AG04450 (cell line): ENCODE results near the gene MAD1L1. TPM values are rescaled to one million over a fixed set of nuclear protein-coding genes. Genes with fewer than 3 reads are reported as not detected.
"Not testable (repeated sequence)": the region's sequence is repeated elsewhere in the genome, so short reads cannot be mapped to it uniquely, and the experiment has no call there.

ENCODE experiments used
- CTCF ChIA-PET: fragments of 300-600, 350-600 bp; formaldehyde crosslinking; extraction: SDS; loops from one replicate; lab custom pipeline; 2022; ENCODE audit warnings: antibody characterized with exemption, inconsistent platforms; lab: Charles Lee
- POLR2A ChIA-PET: fragments of 350-600 bp; formaldehyde crosslinking; extraction: SDS; loops from one replicate; lab custom pipeline; 2021; ENCODE audit warnings: antibody characterized with exemption, inconsistent platforms; lab: Yijun Ruan, JAX
- DNase-seq: peaks from one replicate; pipeline ENCODE4 v3.0.0-alpha.2; 2011; ENCODE audit warnings: low read depth, low spot score
- H3K27ac ChIP-seq: one replicate; pipeline ENCODE4 v1.5.1; 2012; ENCODE audit warnings: low read depth, low read length, control low read depth
- H3K27me3 ChIP-seq: one replicate; pipeline ENCODE4 v1.6.0; 2012; ENCODE audit warnings: low read length; ENCODE audit not compliant: control insufficient read depth, insufficient read depth
- H3K4me3 ChIP-seq: 2 replicates; pipeline ENCODE4 v1.5.1; 2011; ENCODE audit warnings: mild to moderate bottlenecking, low read depth, low read length, control low read depth
- H3K9me3 ChIP-seq: 2 replicates; pipeline ENCODE4 v1.5.1; 2012; ENCODE audit warnings: low read length; ENCODE audit not compliant: control insufficient read depth, insufficient read depth
- polyA plus RNA-seq: library from polyadenylated mRNA; depleted of rRNA; stranded (reverse); fragments of >200 nt; gene quantifications from 2 replicates; pipeline ENCODE4 v1.2.3, GENCODE V29; 2011
- TF ChIP-seq, protein P1 (sequence below): IDR thresholded peaks from 2 replicates; pipeline ENCODE4 v1.5.1; 2011; ENCODE audit warnings: low read depth, low read length, control low read depth, inconsistent platforms

The MAD1L1 gene
- polyA plus RNA-seq, 1 experiment, result 11.9 TPM

GRCh38 chr7:1829668-1830067 lies 403.1 kb downstream of the MAD1L1 start:
- POLR2A ChIA-PET, CTCF ChIA-PET, DNase-seq, H3K4me3 ChIP-seq, H3K27ac ChIP-seq, H3K9me3 ChIP-seq, H3K27me3 ChIP-seq: not testable (repeated sequence)

DNA sequence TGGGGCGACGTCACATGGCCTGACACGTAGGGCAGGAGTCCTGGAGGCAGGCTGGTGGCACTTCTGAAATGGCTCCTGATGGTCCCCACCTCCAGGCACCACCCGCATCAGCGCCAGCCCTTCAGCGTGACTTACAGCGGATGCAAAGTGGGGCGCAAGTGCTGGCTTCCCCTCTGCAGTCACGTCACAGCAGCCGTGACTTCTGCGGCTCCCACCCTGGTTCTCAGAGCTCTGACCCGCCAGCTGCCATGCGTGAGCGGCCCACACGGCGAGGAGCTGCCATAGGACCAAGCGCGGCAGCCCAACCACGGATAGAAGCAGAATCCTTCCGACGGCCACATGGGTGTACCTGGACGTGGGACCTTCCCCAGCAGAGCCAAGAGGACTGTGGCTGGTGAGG lies 403.6 kb downstream of the MAD1L1 start:
- POLR2A ChIA-PET, result no interaction called here
- H3K4me3 ChIP-seq, result no peak overlapping the region

DNA sequence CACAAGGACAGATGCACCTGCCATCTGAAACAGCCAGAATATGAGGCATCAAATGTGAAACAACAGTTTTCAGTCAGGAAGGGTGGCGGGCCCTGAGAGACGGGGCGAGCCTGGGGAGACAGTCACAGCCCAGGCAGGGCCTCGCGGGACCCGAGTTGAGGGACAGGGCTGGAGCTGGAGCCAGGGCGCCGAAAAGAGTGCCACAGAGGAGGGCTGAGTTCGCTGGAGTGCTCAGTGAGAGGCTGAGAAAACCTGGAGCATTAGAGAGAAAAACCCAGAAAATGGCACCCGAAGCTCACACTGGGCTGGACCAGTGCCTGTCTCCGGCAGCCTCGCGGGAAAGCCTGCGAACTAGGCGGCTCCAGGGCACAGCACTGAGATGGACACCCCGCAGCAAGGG lies 404.6 kb downstream of the MAD1L1 start:
- CTCF ChIA-PET, H3K4me3 ChIP-seq, H3K9me3 ChIP-seq: not testable (repeated sequence)

More for the DNA sequence above, 403.6 kb downstream of the MAD1L1 start:
- Histone ChIP-seq H3K9me3 (peaks cover 7% of the 10 kb centered on the region), H3K27me3 (no peaks in the 10 kb centered on the region), H3K27ac (no peak overlapping the region)
- CTCF ChIA-PET, result no interaction called here
- TF ChIP-seq, protein P1, sequence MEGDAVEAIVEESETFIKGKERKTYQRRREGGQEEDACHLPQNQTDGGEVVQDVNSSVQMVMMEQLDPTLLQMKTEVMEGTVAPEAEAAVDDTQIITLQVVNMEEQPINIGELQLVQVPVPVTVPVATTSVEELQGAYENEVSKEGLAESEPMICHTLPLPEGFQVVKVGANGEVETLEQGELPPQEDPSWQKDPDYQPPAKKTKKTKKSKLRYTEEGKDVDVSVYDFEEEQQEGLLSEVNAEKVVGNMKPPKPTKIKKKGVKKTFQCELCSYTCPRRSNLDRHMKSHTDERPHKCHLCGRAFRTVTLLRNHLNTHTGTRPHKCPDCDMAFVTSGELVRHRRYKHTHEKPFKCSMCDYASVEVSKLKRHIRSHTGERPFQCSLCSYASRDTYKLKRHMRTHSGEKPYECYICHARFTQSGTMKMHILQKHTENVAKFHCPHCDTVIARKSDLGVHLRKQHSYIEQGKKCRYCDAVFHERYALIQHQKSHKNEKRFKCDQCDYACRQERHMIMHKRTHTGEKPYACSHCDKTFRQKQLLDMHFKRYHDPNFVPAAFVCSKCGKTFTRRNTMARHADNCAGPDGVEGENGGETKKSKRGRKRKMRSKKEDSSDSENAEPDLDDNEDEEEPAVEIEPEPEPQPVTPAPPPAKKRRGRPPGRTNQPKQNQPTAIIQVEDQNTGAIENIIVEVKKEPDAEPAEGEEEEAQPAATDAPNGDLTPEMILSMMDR, result no peak
- no peak for DNase-seq

DNA sequence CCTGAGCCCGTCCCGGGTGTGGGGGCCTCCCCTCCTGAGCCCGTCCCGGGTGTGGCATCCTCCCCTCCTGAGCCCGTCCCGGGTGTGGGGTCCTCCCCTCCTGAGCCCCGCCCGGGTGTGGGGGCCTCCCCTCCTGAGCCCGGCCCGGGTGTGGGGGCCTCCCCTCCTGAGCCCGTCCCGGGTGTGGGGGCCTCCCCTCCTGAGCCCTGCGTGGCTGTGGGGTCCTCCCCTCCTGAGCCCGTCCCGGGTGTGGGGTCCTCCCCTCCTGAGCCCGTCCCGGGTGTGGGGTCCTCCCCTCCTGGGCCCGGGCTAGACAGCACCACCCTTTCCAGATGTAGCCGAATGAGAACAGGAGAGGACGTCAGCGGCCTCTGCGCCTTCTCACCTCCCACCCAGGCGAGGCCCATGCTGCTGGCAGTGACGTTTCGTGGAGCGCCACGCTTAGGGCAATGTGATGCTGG lies 405.2 kb downstream of the MAD1L1 start:
- CTCF ChIA-PET, H3K27me3 ChIP-seq, POLR2A ChIA-PET, DNase-seq, H3K9me3 ChIP-seq, H3K4me3 ChIP-seq, H3K27ac ChIP-seq: not testable (repeated sequence)

More for the DNA sequence above, 404.6 kb downstream of the MAD1L1 start:
- DNase-seq, H3K27ac ChIP-seq, POLR2A ChIA-PET, H3K27me3 ChIP-seq: not testable (repeated sequence)

DNA sequence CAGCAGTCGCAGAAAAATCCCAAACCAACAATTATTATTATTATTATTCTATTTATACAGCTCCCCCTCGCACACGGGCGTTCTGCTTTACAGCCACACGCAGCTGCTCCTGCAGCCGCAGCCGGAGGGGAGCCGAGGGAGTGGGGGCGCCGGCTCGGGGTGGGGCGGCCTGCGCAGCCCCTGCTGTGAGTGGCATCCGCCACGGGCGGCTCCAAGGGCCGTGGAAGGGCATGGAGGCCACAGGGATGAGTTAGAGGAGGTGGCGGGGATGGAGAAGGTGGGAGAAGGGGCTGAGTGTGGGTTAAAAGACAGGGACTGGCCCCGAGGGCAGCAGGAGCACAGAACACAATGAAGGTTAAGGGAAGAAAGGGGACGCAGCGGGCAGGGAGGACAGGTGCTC lies 405.8 kb downstream of the MAD1L1 start:
- H3K27me3 ChIP-seq, H3K9me3 ChIP-seq, H3K4me3 ChIP-seq, DNase-seq, POLR2A ChIA-PET, CTCF ChIA-PET, H3K27ac ChIP-seq: not testable (repeated sequence)

- no peak overlapping the region for H3K27ac ChIP-seq
- no peaks in the 10 kb centered on the region for H3K27me3 ChIP-seq
- DNase-seq, result no peak
- H3K4me3 ChIP-seq, result no peak overlapping the region
- ChIA-PET CTCF (no interaction called here), POLR2A (no interaction called here)
- H3K9me3 ChIP-seq, result peaks cover 7% of the 10 kb centered on the region
- TF ChIP-seq, protein P1, result no peak
Measured at GRCh38 chr7:1825897-1826741, 406.6 kb downstream of the MAD1L1 start.

DNA sequence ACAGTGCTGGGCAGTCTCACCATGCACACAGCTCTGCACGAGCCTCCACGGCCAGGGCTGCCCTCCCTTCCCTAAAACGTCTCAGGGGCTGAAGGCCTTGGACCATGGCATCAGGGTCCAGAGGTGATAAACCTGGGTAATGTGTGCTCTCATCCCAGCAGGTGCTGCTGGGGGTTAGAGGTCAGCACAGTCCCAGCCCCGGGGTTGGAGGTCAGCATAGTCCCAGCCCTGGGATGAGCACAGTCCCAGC lies 407.2 kb downstream of the MAD1L1 start:
- H3K27me3 ChIP-seq, CTCF ChIA-PET, H3K27ac ChIP-seq, DNase-seq, H3K9me3 ChIP-seq, POLR2A ChIA-PET, H3K4me3 ChIP-seq: not testable (repeated sequence)

GRCh38 chr7:1824882-1825646 lies 407.7 kb downstream of the MAD1L1 start:
- H3K27ac ChIP-seq, POLR2A ChIA-PET, DNase-seq, CTCF ChIA-PET, H3K27me3 ChIP-seq, H3K4me3 ChIP-seq, H3K9me3 ChIP-seq: not testable (repeated sequence)

- DNase-seq, H3K27ac ChIP-seq, H3K4me3 ChIP-seq, POLR2A ChIA-PET, CTCF ChIA-PET, H3K27me3 ChIP-seq, H3K9me3 ChIP-seq: not testable (repeated sequence)
Measured at GRCh38 chr7:1824151-1824881, 408.4 kb downstream of the MAD1L1 start.
